HFFc6 (cell line): ENCODE measurements around the gene CX3CL1. TPM values are rescaled to one million over a fixed set of nuclear protein-coding genes. Genes with fewer than 3 reads are reported as not detected.

Experiments used
- DNase-seq: peaks from one replicate; pipeline ENCODE4 v3.0.0-alpha.2; 2018
- H3K27ac Mint-ChIP-seq: 2 replicates; pipeline ENCODE4 v1.8.0; 2020; ENCODE audit warnings: mild to moderate bottlenecking, mixed read lengths
- H3K27me3 Mint-ChIP-seq: 2 replicates; pipeline ENCODE4 v1.8.0; 2021; ENCODE audit warnings: mild to moderate bottlenecking, moderate library complexity, mixed read lengths; ENCODE audit not compliant: insufficient read depth
- H3K36me3 Mint-ChIP-seq: 2 replicates; pipeline ENCODE4 v1.8.0; 2021; ENCODE audit warnings: low read depth, mixed read lengths
- H3K4me1 Mint-ChIP-seq: 2 replicates; pipeline ENCODE4 v1.8.0; 2020; ENCODE audit warnings: low read depth, mixed read lengths
- H3K4me3 Mint-ChIP-seq: 2 replicates; pipeline ENCODE4 v1.8.0; 2020; ENCODE audit warnings: mild to moderate bottlenecking, moderate library complexity, mixed read lengths
- H3K9me3 Mint-ChIP-seq: 2 replicates; pipeline ENCODE4 v1.8.0; 2020; ENCODE audit warnings: mild to moderate bottlenecking, mixed read lengths
- CTCF ChIP-seq: fragments of 200-600 bp; sonication (generic); IDR thresholded peaks from 2 replicates; pipeline ENCODE4 v1.5.0; 2021; ENCODE audit warnings: antibody characterized with exemption, mild to moderate bottlenecking
- total RNA-seq, 6 experiments: library from RNA; stranded (reverse); fragmentation: NEBNext Ultra II Directional; extraction: Animal tissue kit (Norgen Biotek cat#: 25700); gene quantifications; 2 replicates in 1 of 6; 3 replicates in 5 of 6; pipeline ENCODE4 v1.2.3, GENCODE V29; 2021

The CX3CL1 gene
- total RNA-seq, 6 experiments from 2014 or later = not detected

GRCh38 chr16:57376313-57376818, 4.1 kb downstream of the CX3CL1 start:
- Mint-ChIP-seq H3K4me1 (peaks cover 10% of the 10 kb centered on the region), H3K27ac (no peak overlapping the region), H3K36me3 (no peaks in the 10 kb centered on the region), H3K27me3 (peaks cover 36% of the 10 kb centered on the region), H3K4me3 (no peak overlapping the region), H3K9me3 (no peaks in the 10 kb centered on the region)
- no peak for DNase-seq
- no peak for TF ChIP-seq CTCF

GRCh38 chr16:57377080-57377841, 5.0 kb downstream of the CX3CL1 start:
- Mint-ChIP-seq H3K4me3 (no peak overlapping the region), H3K27ac (no peak overlapping the region), H3K27me3 (peaks cover 28% of the 10 kb centered on the region), H3K4me1 (peaks cover 10% of the 10 kb centered on the region), H3K36me3 (no peaks in the 10 kb centered on the region), H3K9me3 (no peaks in the 10 kb centered on the region)
- DNase-seq = no peak
- no peak for TF ChIP-seq CTCF

- H3K4me1 Mint-ChIP-seq = peaks cover 10% of the 10 kb centered on the region
Measured at GRCh38 chr16:57379579-57379978, 7.3 kb downstream of the CX3CL1 start.

GRCh38 chr16:57380671-57381462, 8.6 kb downstream of the CX3CL1 start:
- H3K27ac Mint-ChIP-seq = no peak overlapping the region
- H3K4me3 Mint-ChIP-seq = no peak overlapping the region
- TF ChIP-seq CTCF = no peak
- peaks cover 12% of the 10 kb centered on the region for H3K27me3 Mint-ChIP-seq
- H3K9me3 Mint-ChIP-seq = no peaks in the 10 kb centered on the region
- peaks cover 10% of the 10 kb centered on the region for H3K4me1 Mint-ChIP-seq
- peak; percentile 3 for DNase-seq
- H3K36me3 Mint-ChIP-seq = no peaks in the 10 kb centered on the region

More at GRCh38 chr16:57379579-57379978, 7.3 kb downstream of the CX3CL1 start:
- no peak overlapping the region for H3K27ac Mint-ChIP-seq
- no peaks in the 10 kb centered on the region for H3K9me3 Mint-ChIP-seq
- no peak for DNase-seq
- peaks cover 13% of the 10 kb centered on the region for H3K27me3 Mint-ChIP-seq
- TF ChIP-seq CTCF = no peak
- no peaks in the 10 kb centered on the region for H3K36me3 Mint-ChIP-seq
- no peak overlapping the region for H3K4me3 Mint-ChIP-seq

GRCh38 chr16:57381791-57382534, 9.7 kb downstream of the CX3CL1 start:
- H3K36me3 Mint-ChIP-seq = no peaks in the 10 kb centered on the region

More at GRCh38 chr16:57381791-57382534, 9.7 kb downstream of the CX3CL1 start:
- no peak for TF ChIP-seq CTCF
- H3K27me3 Mint-ChIP-seq = peaks cover 19% of the 10 kb centered on the region
- peaks cover 10% of the 10 kb centered on the region for H3K4me1 Mint-ChIP-seq
- no peak overlapping the region for H3K4me3 Mint-ChIP-seq
- no peak overlapping the region for H3K27ac Mint-ChIP-seq
- H3K9me3 Mint-ChIP-seq = no peaks in the 10 kb centered on the region
- no peak for DNase-seq
